ENCODE data around the gene C1QL1. TPM values are rescaled to one million over a fixed set of nuclear protein-coding genes. Genes with fewer than 3 reads are reported as not detected.

Gene C1QL1
- polyA plus RNA-seq (2013, experiment 1 of 2): 3.5 TPM
- 3.5 TPM for polyA plus RNA-seq (2013, experiment 2 of 2)

DNA sequence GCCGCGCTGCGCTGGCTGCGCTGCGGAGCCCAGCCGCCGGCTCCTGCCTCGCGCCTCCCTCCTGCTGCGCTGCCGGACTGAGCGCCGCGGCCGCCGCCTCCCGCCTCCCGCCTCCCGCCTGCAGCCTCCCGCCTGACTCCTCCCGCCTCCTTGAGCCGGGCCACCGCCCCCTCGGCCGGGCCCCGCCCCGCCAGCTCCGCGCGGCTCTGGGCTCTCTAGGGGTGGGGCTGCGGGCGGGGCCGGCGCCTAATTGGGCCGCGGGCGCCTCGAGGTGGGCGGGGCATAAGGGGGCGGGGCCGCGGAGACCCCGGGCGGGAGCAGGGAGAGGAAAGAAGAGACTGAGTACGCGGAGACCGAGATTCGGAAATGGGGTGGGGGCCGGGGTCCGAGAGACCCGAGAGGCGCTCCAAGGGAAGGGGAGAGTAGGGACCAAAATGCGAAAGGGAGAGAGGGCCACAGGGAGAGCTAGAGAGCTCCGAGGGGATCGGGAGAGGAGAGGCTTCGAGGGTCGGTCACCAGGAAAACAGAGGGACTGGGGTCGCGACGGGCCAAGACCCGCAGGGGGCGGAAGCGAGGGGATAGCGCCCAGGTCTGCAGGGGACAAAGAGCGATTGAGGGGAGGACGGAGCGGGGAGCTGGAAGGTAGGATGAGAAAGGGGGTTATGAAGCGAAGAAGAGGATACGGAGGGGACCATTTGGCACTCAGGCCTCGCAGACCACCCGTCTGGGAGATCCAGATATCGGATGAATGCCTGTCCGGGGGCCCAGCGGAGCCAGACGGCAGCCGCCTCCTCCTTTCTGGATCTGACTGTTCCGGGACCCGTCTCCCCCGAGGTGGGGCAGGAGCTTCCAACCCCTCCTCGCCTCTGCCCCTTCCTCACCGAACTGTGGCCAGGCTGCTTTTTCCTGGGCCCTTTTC is at the start of gene C1QL1:
C1QL1 (minus strand) TSS at position 79 of the 919 bp plus-strand sequence. CDS start 255 bp downstream, outside the sequence.
- H3K23ac ChIP-seq (ENCODE audit: low read length): peak within 1 kb of the TSS; percentile 91
- H4K8ac ChIP-seq (ENCODE audit: low read depth, low read length): no peak within 1 kb of the TSS
- no peak within 1 kb of the TSS for H4K5ac ChIP-seq (ENCODE audit: low read length)
- no peak within 1 kb of the TSS for H2BK120ac ChIP-seq (ENCODE audit: low read depth, low read length)
- no peak within 1 kb of the TSS for H3K27ac ChIP-seq (ENCODE audit: low read depth, low read length)
- peaks cover 27% of the 10 kb centered on the region for H3K27me3 ChIP-seq (ENCODE audit: insufficient read depth, low read length, poor library complexity)
- no peaks in the 10 kb centered on the region for H3K79me2 ChIP-seq (ENCODE audit: control insufficient read depth, insufficient read depth, low read length)
- peak within 1 kb of the TSS; percentile 10 for H3K4me2 ChIP-seq (ENCODE audit: low read length)
- H3K4ac ChIP-seq (ENCODE audit: low read depth, low read length): no peak within 1 kb of the TSS
- H3K9ac ChIP-seq (ENCODE audit: low read length): peak within 1 kb of the TSS; percentile 47
- no peaks in the 10 kb centered on the region for H3K79me1 ChIP-seq (ENCODE audit: low read length)
- H3K18ac ChIP-seq (ENCODE audit: low read length): no peak within 1 kb of the TSS
- DNase-seq: peak; percentile 96
- H2AK5ac ChIP-seq (ENCODE audit: low read length): no peak within 1 kb of the TSS
- H3K4me3 ChIP-seq (ENCODE audit: low read length): peak within 1 kb of the TSS; percentile 1
- H3K4me1 ChIP-seq (ENCODE audit: control insufficient read depth, low read depth, low read length): peaks cover 11% of the 10 kb centered on the region
- no CpG with 5 or more reads among the region's 81 CpGs for WGBS (ENCODE audit: extremely low coverage, insufficient coverage, low lambda C conversion rate)
- no peak within 1 kb of the TSS for H2BK15ac ChIP-seq (replicated peaks; ENCODE audit: low read depth)
- H3K36me3 ChIP-seq (ENCODE audit: control insufficient read depth, insufficient read depth, low read length): no peaks in the 10 kb centered on the region
- peak within 1 kb of the TSS; percentile 62 for H3K56ac ChIP-seq (ENCODE audit: low read length)
- H2BK5ac ChIP-seq (ENCODE audit: low read length): no peak within 1 kb of the TSS

DNA sequence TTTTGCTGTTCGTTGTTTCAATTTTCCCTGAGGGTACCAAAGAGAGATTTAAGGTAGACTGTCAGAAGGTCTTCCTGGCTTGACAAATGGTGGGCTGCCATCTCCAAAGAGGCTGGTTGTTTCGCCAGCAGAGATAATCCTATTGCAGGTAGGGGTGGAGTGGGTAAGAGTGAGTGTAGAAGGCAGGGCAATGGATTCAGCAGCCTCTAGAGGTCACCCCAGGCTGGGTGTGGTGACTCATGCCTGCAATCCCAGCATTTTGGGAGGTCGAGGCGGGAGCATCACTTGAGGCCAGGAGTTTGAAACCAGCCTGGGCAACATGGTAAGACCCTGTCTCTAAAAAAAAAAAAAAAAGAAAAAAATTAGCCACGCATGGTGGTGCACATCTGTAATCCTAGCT is 48.7 kb upstream of the C1QL1 start:
- Histone ChIP-seq H3K4me3 (ENCODE audit: low read length) (no peak overlapping the region), H3K23ac (ENCODE audit: low read length) (no peak overlapping the region), H2AK5ac (ENCODE audit: low read length) (no peak overlapping the region), H2BK5ac (ENCODE audit: low read length) (no peak overlapping the region), H3K4me1 (ENCODE audit: control insufficient read depth, low read depth, low read length) (no peaks in the 10 kb centered on the region), H4K5ac (ENCODE audit: low read length) (no peak overlapping the region), H2BK120ac (ENCODE audit: low read depth, low read length) (no peak overlapping the region), H3K27me3 (ENCODE audit: insufficient read depth, low read length, poor library complexity) (peaks cover 14% of the 10 kb centered on the region), H3K36me3 (ENCODE audit: control insufficient read depth, insufficient read depth, low read length) (no peaks in the 10 kb centered on the region), H3K4me2 (ENCODE audit: low read length) (no peak overlapping the region), H3K79me2 (ENCODE audit: control insufficient read depth, insufficient read depth, low read length) (no peaks in the 10 kb centered on the region), H4K8ac (ENCODE audit: low read depth, low read length) (no peak overlapping the region), H3K27ac (ENCODE audit: low read depth, low read length) (no peak overlapping the region), H3K79me1 (ENCODE audit: low read length) (no peaks in the 10 kb centered on the region), H3K18ac (ENCODE audit: low read length) (no peak overlapping the region), H3K9ac (ENCODE audit: low read length) (no peak overlapping the region), H3K56ac (ENCODE audit: low read length) (no peak overlapping the region), H3K4ac (ENCODE audit: low read depth, low read length) (no peak overlapping the region), H2BK15ac (replicated peaks; ENCODE audit: low read depth) (no peak overlapping the region)
- no CpG with 5 or more reads among the region's 5 CpGs for WGBS (ENCODE audit: extremely low coverage, insufficient coverage, low lambda C conversion rate)
- peak; percentile 79 for DNase-seq

DNA sequence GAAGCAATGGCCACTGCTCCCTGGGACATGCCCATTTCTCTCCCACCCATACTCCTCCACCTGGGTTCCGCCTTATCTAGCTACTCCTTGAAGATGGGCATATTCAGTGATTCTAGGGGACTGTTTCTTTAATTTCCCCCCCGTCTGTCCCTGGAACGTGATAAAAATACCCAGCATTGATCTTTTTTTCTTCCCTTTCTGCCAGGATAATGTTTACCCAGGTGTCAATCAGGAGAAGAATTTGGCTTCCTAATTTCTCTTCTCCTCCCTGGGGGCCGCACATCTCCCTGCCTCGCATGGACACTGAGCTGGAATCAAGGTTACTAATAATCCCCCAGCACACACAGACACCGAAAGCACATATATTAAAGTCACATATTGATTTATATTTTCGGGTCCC is 48.1 kb upstream of the C1QL1 start:
- no peak overlapping the region for H3K4me3 ChIP-seq (ENCODE audit: low read length)
- no peak overlapping the region for H3K4me2 ChIP-seq (ENCODE audit: low read length)
- no peaks in the 10 kb centered on the region for H3K79me1 ChIP-seq (ENCODE audit: low read length)
- H2AK5ac ChIP-seq (ENCODE audit: low read length): no peak overlapping the region
- H4K8ac ChIP-seq (ENCODE audit: low read depth, low read length): no peak overlapping the region
- H2BK120ac ChIP-seq (ENCODE audit: low read depth, low read length): no peak overlapping the region
- DNase-seq: no peak
- no peaks in the 10 kb centered on the region for H3K79me2 ChIP-seq (ENCODE audit: control insufficient read depth, insufficient read depth, low read length)
- H3K18ac ChIP-seq (ENCODE audit: low read length): no peak overlapping the region
- WGBS (ENCODE audit: extremely low coverage, insufficient coverage, low lambda C conversion rate): no CpG with 5 or more reads among the region's 7 CpGs
- H3K27ac ChIP-seq (ENCODE audit: low read depth, low read length): no peak overlapping the region
- no peaks in the 10 kb centered on the region for H3K36me3 ChIP-seq (ENCODE audit: control insufficient read depth, insufficient read depth, low read length)
- no peaks in the 10 kb centered on the region for H3K4me1 ChIP-seq (ENCODE audit: control insufficient read depth, low read depth, low read length)
- no peak overlapping the region for H2BK15ac ChIP-seq (replicated peaks; ENCODE audit: low read depth)
- H3K56ac ChIP-seq (ENCODE audit: low read length): no peak overlapping the region
- peaks cover 14% of the 10 kb centered on the region for H3K27me3 ChIP-seq (ENCODE audit: insufficient read depth, low read length, poor library complexity)
- no peak overlapping the region for H3K4ac ChIP-seq (ENCODE audit: low read depth, low read length)
- no peak overlapping the region for H4K5ac ChIP-seq (ENCODE audit: low read length)
- no peak overlapping the region for H2BK5ac ChIP-seq (ENCODE audit: low read length)
- H3K23ac ChIP-seq (ENCODE audit: low read length): no peak overlapping the region
- no peak overlapping the region for H3K9ac ChIP-seq (ENCODE audit: low read length)

DNA sequence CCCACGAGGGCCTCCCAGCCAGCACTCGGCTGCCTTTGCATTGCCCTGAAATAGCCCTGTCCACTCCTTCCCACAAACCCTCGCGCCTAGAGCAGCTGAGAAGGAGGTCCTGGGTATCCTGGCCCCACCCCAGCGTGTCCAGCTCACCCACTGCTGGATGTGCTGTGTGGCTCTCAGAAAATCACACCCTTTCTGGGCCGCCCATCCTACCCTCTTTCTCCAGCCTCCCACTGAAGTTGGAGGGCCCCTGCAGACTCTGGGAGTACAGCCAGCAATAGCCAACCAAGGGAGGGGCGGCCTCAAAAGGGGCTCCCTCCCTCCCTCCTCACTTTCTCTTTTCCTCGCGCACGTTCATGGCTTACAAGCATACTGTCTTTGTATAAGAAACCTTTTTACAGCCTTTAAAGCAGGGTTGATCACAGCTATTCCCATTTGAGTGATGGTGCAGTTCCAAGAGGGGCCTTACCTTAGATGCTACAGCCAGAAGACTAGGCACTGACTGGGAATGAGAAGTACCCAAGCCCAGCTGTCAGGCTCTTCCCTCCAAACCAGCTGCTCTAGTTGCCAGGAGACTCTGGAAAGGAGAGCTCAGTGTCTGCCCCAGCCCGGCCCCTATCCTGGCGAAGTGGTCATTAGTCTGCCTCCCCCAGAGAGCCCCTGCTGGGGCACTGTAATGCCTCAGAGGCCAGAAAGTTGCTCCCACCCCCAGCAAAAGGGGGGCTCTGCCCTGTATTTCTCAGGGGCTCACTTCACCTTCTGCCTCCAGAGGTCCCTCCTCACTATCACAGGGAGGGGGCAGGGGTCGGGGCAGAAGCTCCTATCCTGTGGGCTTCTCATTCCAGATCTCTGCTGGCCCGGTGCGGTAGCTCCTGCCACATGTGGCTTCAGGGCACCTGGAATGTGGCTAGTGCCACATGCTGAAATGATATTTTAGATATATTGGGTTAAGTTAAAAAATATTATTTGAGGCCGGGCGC is 45.2 kb upstream of the C1QL1 start:
- H2AK5ac ChIP-seq (ENCODE audit: low read length): no peak overlapping the region
- no peak overlapping the region for H3K4me2 ChIP-seq (ENCODE audit: low read length)
- H4K8ac ChIP-seq (ENCODE audit: low read depth, low read length): no peak overlapping the region
- H3K79me2 ChIP-seq (ENCODE audit: control insufficient read depth, insufficient read depth, low read length): no peaks in the 10 kb centered on the region
- H3K27ac ChIP-seq (ENCODE audit: low read depth, low read length): no peak overlapping the region
- H2BK15ac ChIP-seq (replicated peaks; ENCODE audit: low read depth): no peak overlapping the region
- H3K4me1 ChIP-seq (ENCODE audit: control insufficient read depth, low read depth, low read length): no peaks in the 10 kb centered on the region
- H4K5ac ChIP-seq (ENCODE audit: low read length): no peak overlapping the region
- no peak overlapping the region for H3K18ac ChIP-seq (ENCODE audit: low read length)
- H3K27me3 ChIP-seq (ENCODE audit: insufficient read depth, low read length, poor library complexity): no peaks in the 10 kb centered on the region
- no peak overlapping the region for H3K56ac ChIP-seq (ENCODE audit: low read length)
- no peak overlapping the region for H3K4ac ChIP-seq (ENCODE audit: low read depth, low read length)
- H3K23ac ChIP-seq (ENCODE audit: low read length): no peak overlapping the region
- no peak overlapping the region for H3K4me3 ChIP-seq (ENCODE audit: low read length)
- H3K9ac ChIP-seq (ENCODE audit: low read length): no peak overlapping the region
- H2BK120ac ChIP-seq (ENCODE audit: low read depth, low read length): no peak overlapping the region
- H3K79me1 ChIP-seq (ENCODE audit: low read length): no peaks in the 10 kb centered on the region
- WGBS (ENCODE audit: extremely low coverage, insufficient coverage, low lambda C conversion rate): no CpG with 5 or more reads among the region's 17 CpGs
- H3K36me3 ChIP-seq (ENCODE audit: control insufficient read depth, insufficient read depth, low read length): no peaks in the 10 kb centered on the region
- no peak overlapping the region for H2BK5ac ChIP-seq (ENCODE audit: low read length)
- peak; percentile 25 for DNase-seq

DNA sequence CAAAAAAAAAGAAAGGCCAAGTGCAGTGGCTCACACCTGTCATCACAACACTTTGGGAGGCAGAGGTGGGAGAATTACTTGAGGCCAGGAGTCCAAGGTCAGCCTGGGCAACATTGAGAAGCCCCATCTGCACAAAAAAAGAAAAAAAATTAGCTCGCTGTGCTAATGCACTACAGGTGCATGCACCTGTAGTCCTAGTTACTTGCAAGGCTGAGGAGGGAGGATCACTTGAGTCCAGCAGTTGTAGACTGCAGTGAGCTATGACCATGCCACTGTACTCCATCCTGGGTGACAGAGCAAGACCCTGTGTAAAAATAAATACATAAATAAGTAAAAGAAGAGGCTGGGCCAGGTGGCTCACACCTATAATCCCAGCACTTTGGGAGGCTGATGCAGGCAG is 43.7 kb upstream of the C1QL1 start:
- Histone ChIP-seq H2BK15ac (replicated peaks; ENCODE audit: low read depth) (no peak overlapping the region), H3K27ac (ENCODE audit: low read depth, low read length) (no peak overlapping the region), H4K5ac (ENCODE audit: low read length) (no peak overlapping the region), H3K79me2 (ENCODE audit: control insufficient read depth, insufficient read depth, low read length) (no peaks in the 10 kb centered on the region), H3K4ac (ENCODE audit: low read depth, low read length) (no peak overlapping the region), H3K18ac (ENCODE audit: low read length) (no peak overlapping the region), H2AK5ac (ENCODE audit: low read length) (no peak overlapping the region), H3K36me3 (ENCODE audit: control insufficient read depth, insufficient read depth, low read length) (no peaks in the 10 kb centered on the region), H2BK120ac (ENCODE audit: low read depth, low read length) (no peak overlapping the region), H3K4me3 (ENCODE audit: low read length) (no peak overlapping the region), H3K23ac (ENCODE audit: low read length) (no peak overlapping the region), H3K4me2 (ENCODE audit: low read length) (no peak overlapping the region), H3K79me1 (ENCODE audit: low read length) (no peaks in the 10 kb centered on the region), H2BK5ac (ENCODE audit: low read length) (no peak overlapping the region), H3K9ac (ENCODE audit: low read length) (no peak overlapping the region), H3K27me3 (ENCODE audit: insufficient read depth, low read length, poor library complexity) (no peaks in the 10 kb centered on the region), H3K4me1 (ENCODE audit: control insufficient read depth, low read depth, low read length) (peaks cover 2% of the 10 kb centered on the region), H4K8ac (ENCODE audit: low read depth, low read length) (no peak overlapping the region), H3K56ac (ENCODE audit: low read length) (no peak overlapping the region)
- no peak for DNase-seq
- no CpG with 5 or more reads among the region's 1 CpG for WGBS (ENCODE audit: extremely low coverage, insufficient coverage, low lambda C conversion rate)

Measured in mesendoderm (in vitro differentiated cells).